Activated T-cell treated with anti-CD3 and anti-CD28 coated beads for 4 hours (primary cell): ENCODE measurements around the gene CD79B.

ENCODE experiments used
- DNase-seq: peaks from one replicate; pipeline ENCODE4 v3.0.0-alpha.2; 2020

The CD79B gene

DNA sequence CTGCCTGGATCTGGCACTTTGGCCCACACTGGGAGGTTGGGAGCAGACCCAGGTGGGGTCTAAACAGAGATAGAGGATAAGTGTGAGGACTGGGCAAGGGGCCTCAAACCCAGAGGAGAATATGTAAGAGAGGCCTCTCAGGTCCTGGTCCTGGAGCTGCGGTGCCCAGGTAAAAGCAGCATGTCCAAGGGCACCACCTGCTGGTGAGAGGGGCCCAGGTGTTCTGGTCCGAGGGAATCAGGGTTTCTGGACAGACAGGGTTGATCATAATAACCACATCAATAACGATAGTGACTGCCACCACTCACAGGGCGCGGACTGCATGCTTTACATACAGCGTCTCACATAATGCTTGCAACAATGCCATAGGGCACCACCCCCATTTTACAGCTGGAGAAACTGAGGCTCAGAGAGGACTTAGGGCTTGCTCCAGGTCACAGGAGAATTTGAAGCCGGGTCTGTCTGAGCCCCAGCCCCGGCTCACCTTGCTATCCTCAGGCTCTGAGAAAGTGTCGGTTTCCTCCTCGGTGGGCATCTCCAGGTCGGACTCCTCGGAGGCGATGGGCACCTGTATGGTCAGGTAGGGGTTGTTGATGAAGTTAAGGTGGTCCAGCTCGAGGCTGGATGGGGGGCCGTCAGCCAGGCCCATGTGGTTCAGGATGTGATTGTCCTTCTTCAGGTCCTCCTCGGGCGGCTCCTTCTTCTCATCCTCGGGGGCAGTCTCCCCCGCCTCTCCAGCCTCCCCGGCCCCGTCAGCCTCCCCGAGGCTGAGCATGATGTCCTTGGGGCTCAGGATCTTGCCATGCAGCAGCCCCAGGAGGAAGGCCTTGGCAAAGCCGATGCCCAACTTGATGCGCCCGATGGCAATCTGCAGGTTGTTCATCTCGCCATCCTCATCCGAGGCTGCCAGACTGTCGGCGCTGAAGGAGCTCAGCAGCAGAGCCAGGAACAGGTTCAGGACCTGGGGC is 19.1 kb upstream of the CD79B start:
- peak; percentile 14 for DNase-seq

DNA sequence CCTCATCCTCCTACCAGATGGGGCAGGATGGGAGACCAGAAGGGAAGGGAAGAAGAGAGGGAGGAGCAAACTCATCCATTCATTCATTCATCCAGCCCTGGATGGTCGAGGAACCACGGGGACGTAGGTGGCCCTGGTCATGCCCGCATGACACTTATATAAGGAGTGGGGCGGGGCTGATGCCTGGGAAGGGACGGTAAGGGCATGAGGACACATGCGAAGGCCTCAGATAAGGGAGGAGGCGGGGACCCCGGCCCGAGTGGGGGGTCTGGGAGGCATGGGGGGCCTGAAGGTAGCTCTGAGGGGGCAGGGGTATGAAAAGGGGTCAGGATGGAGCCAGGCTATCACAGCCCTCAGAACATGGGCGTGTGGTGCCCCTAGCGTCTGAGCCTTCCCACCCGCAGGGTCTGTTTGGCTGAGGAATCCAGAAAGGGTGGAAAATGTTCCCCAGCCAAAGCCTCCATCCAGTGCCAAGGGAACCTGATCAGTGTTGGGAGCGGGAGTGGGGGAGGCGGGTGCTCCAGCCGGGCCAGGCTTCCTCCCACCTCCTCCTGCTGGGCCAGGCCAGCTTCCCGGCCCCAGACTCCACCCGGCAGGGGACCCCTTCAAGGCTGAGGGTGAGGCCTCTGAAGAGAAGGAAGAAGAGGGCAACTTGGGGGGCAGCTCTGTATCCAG is 17.6 kb upstream of the CD79B start:
- DNase-seq = no peak

- no peak for DNase-seq
These were observed 16.4 kb upstream of the CD79B start for GRCh38 chr17:63948521-63948920.

GRCh38 chr17:63947711-63948330 is 15.7 kb upstream of the CD79B start:
- DNase-seq = no peak

GRCh38 chr17:63946440-63947363 is 14.6 kb upstream of the CD79B start:
- peak; percentile 45 for DNase-seq

- DNase-seq = no peak
These were observed 13.8 kb upstream of the CD79B start for GRCh38 chr17:63945784-63946439.

- no peak for DNase-seq
These were observed 12.8 kb upstream of the CD79B start for GRCh38 chr17:63944736-63945499.

DNA sequence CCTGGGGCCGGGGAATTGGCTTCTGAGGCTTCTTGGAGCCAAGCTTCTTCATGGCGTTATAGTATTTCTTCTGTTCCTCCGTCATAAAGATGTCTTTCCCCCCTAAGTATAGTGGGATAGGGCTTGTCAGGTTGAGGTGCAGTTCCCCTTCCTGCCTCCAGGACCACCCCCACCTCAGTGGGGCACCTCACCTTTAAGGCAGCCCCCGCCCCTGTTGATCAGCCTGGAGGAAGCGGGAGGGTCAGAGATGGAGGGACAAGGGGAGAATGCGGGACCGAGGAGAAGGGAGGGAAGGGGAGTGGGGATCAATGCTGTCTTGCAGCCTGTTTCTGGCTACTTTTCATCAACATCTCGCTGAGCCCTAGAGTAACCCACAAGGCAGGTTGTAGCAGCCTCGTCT is 11.6 kb upstream of the CD79B start:
- no peak for DNase-seq

DNA sequence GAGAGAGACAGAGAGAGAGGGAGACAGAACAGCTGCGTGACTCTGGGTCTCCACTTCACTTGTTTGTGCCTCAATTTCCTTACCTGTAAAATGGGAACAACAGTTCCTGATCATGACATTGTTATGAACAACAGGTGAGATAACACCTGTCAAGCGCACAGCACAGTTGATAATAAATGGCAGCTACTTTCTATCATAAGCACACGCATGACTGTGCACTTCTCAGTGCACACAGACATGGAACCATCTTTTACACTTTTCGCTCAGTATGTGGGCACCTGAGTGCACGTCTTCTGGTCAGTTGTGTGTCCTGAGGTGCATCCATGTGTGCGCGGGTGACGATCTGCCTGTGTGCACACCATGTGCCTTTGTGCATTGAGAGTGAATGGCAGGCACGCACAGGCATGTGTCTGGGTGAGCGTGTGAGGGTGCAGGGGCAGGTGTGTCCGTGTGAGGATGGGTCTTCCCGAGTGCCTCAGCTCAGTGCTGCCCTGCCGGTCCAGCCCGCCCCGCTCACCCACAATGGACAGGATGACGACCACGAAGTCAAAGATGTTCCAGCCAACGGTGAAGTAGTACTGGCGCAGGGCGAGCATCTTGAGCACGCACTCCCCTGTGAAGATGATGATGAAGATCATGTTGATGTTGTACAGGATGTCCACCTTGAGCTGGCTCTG is 10.3 kb upstream of the CD79B start:
- no peak for DNase-seq

- DNase-seq = no peak
These were observed 9.6 kb upstream of the CD79B start for GRCh38 chr17:63941751-63942150.

DNA sequence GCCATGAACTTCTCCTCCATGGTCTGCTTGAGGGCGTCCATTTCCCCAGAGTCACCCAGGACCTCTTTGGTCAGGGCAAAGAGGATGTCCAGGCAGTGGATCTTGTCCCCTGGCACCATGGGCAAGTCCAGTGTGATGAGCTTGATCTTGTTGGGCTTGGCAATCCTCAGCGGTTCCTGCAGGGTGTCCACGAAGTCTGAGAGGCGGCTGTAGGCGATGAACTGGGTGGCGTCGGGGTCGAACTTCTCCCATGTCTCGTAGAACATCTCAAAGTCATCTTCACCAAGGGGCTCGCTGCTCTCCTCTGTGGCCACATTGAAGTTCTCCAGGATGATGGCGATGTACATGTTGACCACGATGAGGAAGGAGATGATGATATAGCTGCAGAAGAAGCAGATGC is 9.0 kb upstream of the CD79B start:
- DNase-seq = no peak

DNA sequence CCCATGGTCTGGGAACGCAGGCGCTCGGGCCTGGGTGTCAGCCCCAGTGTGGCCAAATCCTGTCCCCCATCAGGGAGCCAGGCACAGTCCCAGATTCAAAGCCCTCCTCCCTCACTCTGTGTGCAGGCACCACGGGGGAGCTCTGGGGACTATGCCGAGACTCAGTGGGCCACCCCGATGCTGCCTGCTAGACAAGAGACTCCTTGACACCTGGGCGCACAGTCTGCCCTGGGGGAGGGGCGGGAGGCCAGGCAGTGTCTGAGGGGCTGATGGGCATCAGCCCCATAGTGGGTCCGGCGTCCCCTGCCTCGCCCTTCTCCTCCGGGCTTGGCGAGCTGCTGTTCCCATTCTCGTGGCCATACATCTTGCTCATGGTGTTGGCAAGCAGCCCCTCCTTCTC is 8.5 kb upstream of the CD79B start:
- DNase-seq = no peak

GRCh38 chr17:63939884-63940283 is 7.8 kb upstream of the CD79B start:
- no peak for DNase-seq

DNA sequence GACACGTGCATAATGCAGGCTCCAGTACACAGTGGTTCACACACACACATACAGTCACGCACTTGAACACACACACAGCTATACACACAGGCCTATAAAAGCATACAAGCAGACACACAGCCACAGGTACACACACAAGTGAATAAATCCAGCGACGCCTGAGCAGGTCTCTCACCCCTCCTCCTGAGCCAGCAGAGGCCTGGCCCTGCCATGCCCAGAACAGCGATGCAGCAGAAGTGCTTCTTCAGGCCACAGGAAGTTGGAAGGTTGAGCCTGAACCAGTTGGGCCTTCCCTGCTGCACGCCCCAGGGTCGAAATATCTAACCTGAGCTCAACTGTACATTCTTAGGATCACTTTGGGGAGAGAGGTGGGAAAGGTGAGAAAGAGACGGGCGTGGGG is 7.3 kb upstream of the CD79B start:
- no peak for DNase-seq

- DNase-seq = no peak
These were observed 5.8 kb upstream of the CD79B start for GRCh38 chr17:63937920-63938319.

GRCh38 chr17:63937319-63937718 is 5.2 kb upstream of the CD79B start:
- no peak for DNase-seq

- no peak for DNase-seq
These were observed 2.3 kb upstream of the CD79B start for GRCh38 chr17:63934183-63935112.

DNA sequence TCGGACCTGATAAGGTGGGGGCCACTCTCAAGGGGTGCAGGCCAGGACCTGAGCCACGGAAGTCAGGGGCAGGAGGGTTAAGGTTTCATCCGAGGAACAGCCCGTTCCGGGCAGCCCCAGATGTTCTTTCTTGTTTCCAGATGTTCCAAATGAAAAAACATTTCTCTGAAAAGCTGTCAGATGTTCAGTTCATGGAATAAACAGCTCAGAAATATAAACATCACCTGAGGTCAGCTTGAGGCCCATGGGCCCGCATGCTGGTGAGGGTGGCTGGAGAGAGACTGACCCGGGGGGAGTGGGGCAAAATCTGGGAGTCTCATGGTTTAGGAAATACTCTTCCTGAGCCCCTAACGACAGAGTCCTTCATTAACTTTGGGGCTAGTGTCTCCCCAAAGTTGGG is 1.5 kb upstream of the CD79B start:
- DNase-seq = no peak

DNA sequence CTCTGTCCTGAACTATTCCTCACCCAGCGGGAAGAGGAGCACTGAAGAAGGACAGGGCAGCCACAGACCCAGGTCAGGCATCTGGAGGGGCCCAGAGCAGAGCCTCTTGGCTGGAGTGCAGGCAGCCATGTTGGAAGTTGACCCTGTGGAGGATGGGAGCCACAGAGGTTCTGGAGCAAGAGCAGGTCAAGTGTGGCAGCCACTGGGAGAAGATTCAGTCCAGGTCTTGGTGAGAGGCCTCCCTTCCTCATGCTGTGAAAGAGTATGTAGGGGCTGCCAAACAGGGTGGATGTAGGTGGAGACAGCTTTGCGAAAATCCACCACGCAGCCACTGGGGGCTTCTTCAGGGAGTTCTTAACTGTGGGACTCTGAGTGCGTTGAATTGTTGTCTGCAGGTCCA is 590 bp upstream of the CD79B start:
- DNase-seq = no peak
